ENCODE data around the gene ADGRV1.
"Not testable (repeated sequence)": the region's sequence is repeated elsewhere in the genome, so short reads cannot be mapped to it uniquely, and the experiment has no call there.

ADGRV1 gene

DNA sequence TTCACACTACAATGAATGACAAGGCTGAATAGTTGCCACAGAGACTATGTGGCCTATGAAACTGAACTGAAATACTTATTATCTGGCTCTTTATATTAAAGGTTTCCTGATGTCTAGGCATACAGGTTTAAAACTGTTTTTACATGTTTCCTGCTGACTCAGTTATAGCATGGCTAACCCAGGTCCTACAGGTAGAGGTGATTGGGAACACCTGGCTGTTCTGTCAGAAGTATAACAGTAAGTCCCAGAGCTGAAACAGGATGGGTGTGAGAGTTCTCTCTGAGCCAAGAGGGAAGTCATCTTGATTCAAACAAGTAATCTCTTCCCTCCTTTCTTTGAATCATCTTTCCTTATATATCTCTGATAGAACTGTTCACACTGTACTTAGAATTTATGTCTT is 4.9 kb upstream of the ADGRV1 start:
- DNase-seq (ENCODE audit: low read depth): no peak

GRCh38 chr5:90554358-90555006 is 4.1 kb upstream of the ADGRV1 start:
- no peak for DNase-seq (ENCODE audit: low read depth)

- no peak for DNase-seq (ENCODE audit: low read depth)
Observed at GRCh38 chr5:90555666-90556065, 2.9 kb upstream of the ADGRV1 start.

- no peak for DNase-seq (ENCODE audit: low read depth)
Observed at GRCh38 chr5:90557391-90557790, 1.2 kb upstream of the ADGRV1 start.

- no peak for DNase-seq (ENCODE audit: low read depth)
Observed at GRCh38 chr5:90557871-90558270, 726 bp upstream of the ADGRV1 start.

DNA sequence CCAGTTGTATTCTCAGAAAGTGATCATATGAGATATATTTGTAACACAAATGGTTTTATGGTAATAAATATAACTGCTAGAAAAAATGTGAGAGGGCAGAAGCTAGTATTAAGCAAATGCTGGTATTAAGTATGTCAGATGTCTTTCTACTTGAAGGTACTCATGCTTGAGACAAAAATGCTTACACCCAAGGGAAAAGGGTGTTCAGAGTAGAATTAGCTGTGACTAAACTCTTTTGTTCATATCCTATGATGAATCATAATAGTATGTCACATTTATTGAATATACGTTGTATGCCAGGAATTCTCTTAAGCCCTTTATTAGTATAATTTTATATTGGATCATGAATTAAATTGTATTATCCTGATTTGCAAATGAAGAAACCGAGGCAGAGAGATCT is 2.2 kb downstream of the ADGRV1 start:
- no peak for DNase-seq (ENCODE audit: low read depth)

DNA sequence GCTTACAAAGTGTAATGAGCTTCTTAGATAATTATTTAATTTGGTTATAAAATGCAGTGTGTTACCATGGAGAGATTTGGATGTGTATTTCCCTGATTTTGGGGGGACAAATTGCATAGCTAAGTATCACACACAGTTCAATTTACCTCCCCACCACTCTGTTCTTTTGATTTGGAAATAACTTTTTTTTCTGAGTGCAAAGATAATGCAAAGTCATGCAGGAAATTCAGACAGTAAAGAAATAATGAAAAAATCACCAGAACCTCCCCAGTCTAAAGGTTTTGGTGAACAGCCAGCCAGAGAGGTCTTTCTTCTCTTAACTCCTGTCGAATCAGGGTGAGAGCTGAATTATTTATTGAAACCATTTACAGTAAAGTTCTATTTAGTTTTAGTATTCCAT is 3.2 kb downstream of the ADGRV1 start:
- DNase-seq (ENCODE audit: low read depth): no peak

DNA sequence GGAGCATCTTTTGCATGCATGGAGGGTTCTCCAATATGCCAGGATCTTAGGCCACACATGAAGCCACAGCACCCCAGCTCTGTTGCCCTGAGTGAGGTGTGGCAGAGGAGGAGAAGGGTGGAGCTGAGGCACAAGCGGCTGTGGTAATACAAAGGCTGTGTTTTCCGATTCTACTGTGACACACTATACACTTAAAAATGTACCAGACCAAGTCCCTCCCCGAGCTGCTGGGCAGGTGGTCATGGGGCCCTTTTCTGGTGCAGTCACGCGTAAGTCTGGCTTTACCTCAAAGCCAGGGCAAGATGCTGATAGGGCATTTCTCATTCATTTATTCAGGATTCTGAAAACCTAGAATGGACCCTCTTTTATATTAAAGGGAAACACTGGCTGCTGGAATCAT is 3.7 kb downstream of the ADGRV1 start:
- no peak for DNase-seq (ENCODE audit: low read depth)

DNA sequence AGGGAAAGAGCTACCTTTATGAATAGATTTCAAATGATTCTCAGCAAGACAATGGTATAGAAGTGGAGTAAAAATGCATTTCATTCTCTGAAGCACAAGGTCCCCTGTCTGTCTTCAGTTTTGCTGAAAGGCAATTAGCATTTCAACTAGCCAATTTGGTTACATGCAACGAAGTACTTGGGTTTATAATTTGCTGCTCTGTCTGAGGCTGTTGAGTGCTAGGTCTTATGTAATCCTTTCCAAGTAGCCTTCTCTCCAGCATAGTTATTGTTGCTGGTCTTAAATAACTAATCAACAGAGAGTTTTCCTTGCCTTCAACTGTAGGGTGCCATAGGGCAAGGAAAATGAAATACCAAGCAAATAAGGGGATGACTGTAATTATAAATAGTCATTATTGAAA is 4.5 kb downstream of the ADGRV1 start:
- no peak for DNase-seq (ENCODE audit: low read depth)

DNA sequence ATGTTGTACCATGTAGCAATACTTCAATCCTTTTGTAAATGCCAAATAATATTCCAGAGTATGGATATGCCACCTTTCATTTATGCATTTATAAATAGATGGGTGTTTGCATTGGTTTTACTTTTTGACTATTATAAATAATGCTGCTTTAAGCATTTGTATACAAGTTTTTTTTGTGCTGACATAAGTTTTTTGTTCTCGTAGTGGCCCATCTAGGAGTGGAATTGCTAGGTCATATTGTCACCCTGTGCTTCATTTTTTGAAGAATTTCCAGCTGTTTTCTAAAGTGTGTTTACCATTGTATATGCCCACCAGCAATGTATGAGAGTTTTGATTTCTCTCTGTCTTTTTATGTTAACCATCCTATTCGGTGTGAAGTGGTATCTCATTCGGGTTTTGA is 6.9 kb downstream of the ADGRV1 start:
- DNase-seq (ENCODE audit: low read depth): no peak

DNA sequence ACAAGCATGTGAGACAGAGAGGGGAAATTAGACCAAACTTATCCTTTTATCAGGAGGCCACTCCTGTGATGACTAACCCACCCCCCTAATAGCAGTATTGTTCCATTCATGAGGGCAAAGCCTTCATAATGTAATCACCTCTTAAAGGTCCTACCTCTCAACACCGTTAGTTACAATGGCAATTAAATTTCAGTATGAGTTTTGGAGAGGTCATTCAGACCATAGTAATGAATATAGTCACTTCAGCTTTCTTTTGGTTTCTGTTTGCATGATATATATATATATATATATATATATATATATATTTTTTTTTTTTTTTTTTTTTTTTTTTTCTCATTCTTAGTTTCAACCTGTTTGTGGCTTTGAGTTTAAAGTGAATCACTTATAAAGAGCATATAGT is 10.5 kb downstream of the ADGRV1 start:
- no peak for DNase-seq (ENCODE audit: low read depth)

DNA sequence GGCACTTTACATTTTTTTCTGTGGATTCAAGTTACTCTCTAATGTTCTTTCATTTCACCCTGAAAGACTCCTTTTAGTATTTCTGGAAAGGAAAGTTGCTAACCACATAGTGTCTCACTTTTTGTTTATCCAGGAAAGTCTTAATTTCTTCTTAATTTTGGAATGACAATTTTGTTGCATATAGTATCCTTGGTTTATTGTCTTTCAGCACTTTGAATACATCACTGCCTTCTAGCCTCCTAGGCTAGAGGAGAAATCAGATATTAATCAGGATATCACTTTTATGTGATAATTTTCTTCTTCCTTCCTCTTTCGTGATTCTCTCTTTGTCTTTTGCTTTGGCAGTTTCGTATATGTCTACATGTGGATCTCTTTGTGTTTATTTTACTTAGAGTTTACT is 11.4 kb downstream of the ADGRV1 start:
- DNase-seq (ENCODE audit: low read depth): no peak

DNA sequence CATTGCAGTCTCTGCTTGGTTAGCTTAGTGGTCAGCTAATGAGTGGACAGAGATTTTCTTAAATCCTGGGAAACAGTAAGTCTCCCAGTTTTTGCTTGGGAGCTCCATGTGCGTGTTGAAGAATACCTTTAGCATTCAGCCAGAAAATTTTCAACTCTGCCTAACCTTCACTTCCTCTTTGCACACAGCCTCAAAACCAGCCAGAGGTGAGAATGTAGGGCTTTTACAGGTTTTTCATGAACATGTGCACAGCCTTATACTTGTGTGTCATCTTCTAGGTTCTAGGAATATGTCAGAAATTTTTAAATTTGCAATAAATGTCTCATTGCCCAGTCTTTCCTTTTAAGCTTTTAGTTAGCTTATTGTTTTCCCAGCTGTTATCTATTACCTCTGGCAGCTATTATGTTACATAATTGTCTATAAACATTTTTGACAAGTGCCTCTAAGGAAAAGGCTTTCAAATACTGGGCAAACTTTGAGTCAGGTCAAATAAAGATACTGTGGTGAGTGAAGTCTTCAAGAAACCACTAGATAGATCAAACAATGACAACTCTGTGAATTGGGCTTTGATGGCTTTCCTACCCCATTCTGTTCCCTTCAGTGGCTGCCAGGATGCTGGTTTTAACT is 12.7 kb downstream of the ADGRV1 start:
- DNase-seq (ENCODE audit: low read depth): no peak

DNA sequence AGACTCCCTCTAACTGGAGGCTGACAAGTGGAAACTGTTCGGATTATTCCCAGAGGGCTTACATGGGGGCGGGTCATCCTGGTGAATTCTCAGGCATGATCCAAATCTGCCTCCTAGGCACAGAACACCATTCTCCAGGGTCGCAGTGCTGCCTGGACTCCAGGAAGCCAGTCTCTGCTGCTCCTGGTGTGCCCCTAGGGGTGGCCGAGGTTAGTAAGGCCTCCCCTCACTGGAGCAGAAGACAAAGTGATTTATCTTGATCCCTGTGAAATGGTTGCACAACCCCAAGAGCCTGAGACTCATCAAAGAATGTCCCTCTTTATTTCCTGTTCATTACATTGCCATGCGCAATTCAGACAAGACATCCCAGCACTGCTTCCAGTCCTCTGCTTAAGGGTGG is 17.1 kb downstream of the ADGRV1 start:
- no peak for DNase-seq (ENCODE audit: low read depth)

DNA sequence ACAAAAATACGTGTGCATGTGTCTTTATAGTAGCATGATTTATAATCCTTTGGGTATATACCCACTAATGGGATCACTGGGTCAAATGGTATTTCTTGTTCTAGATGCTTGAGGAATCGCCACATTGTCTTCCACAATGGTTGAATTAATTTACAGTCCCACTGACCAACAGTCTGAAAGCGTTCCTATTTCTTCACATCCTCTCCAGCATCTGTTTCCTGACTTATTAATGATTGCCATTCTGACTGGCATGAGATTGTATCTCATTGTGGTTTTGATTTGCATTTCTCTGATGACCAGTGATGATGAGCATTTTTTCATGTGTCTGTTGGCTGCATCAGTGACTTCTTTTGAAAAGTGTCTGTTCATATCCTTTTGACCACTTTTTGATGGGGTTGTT is 18.0 kb downstream of the ADGRV1 start:
- DNase-seq (ENCODE audit: low read depth): not testable (repeated sequence)

- not testable (repeated sequence) for DNase-seq (ENCODE audit: low read depth)
Observed at GRCh38 chr5:90579905-90580304, 21.3 kb downstream of the ADGRV1 start.

GRCh38 chr5:90581956-90582355 is 23.4 kb downstream of the ADGRV1 start:
- DNase-seq (ENCODE audit: low read depth): no peak

DNA sequence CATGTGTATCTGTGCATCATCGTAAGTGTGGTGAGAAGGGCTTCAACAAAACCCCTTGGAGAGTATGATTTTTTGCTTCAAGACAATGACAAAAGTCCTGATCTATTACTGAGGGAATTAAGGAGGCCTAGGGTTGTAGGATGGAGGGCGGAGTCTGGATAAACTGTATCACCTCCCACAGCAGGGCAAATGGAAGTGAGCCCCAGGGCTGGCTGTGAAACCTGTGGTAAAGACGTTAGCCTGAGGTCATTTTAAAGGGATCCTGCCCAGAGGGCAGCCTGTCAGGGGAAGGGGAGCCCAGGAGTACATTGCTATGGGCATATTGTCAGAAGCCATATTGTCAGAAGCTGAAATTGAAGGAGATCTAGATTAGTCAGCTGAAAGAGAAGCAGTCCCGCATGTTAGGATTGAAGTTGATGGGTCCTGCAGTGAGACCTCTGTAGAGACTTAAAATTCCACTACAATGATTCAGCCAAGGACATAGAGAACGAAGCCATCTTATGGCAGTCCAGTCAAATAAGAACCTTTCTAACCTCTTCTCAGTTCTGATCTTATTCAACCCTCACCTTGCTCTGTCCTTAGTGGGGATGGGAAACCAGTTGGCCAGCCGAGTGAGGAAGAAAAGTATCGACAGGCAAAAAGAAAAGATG is 26.9 kb downstream of the ADGRV1 start:
- DNase-seq (ENCODE audit: low read depth): no peak

DNA sequence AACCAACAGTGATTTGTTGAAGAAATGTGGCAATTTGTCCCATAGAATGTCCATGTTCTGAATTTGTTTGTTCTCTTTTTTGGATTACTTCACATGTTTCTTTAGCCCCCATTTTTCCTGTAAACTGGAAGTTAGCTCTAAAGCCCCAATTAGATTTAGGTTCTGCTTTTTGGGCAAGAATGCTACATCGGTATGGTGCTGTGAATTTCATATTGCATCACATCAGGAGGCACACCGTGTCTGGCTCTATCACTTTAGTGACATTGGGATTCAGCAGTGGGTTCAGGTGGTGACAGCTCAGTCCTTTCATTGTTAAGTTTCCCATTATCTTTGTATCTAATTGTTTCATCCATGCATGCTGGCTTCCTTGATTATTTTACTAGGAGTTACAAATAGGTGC is 27.9 kb downstream of the ADGRV1 start:
- DNase-seq (ENCODE audit: low read depth): no peak

DNA sequence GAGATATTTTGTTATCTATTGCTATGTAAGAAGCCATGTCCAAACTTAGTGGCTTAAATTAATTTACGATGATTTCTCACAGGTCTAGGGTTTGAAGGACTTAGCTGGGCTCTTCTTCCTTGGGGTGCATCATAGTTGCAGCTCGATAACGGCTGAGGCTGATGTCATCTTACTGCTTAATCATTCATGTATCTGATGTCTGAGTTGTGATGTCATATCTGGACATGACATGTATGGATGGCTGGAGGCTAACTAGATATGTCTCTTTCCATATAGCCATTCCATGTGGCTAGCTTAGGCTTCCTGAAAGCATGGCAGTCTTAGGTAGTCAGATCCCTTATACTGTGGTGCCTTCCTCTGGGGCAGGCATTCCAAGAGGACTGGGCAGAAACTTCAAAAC is 31.6 kb downstream of the ADGRV1 start:
- DNase-seq (ENCODE audit: low read depth): no peak

DNA sequence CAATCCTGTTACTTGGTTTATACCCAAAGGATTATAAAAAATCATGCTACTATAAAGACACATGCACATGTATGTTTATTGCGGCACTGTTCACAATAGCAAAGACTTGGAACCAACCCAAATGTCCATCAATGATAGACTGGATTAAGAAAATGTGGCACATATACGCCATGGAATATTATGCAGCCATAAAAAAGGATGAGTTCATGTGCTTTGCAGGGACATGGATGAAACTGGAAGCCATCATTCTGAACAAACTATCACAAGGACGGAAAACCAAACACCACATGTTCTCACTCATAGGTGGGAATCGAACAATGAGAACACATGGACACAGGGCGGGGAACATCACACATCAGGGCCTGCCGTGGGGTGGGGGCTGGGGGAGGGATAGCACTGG is 34.5 kb downstream of the ADGRV1 start:
- DNase-seq (ENCODE audit: low read depth): not testable (repeated sequence)

GRCh38 chr5:90595766-90596165 is 37.2 kb downstream of the ADGRV1 start:
- not testable (repeated sequence) for DNase-seq (ENCODE audit: low read depth)

- DNase-seq (ENCODE audit: low read depth): no peak
Observed at GRCh38 chr5:90598293-90598692, 39.7 kb downstream of the ADGRV1 start.

DNA sequence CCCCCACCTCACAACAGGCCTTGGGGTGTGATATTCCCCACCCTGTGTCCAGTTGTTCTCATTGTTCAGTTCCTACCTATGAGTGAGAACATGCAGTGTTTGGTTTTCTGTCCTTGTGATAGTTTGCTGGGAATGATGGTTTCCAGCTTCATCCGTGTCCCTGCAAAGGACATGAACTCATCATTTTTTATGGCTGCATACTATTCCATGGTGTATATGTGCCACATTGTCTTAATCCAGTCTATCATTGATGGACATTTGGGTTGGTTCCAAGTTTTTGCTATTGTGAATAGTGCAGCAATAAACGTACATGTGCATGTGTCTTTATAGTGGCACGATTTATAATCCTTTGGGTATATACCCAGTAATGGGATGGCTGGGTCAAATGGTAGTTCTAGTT is 41.7 kb downstream of the ADGRV1 start:
- DNase-seq (ENCODE audit: low read depth): not testable (repeated sequence)

Data from iris pigment epithelial cell (primary cell).